B cell (primary cell): ENCODE results near the gene PAX4. TPM values are rescaled to one million over a fixed set of nuclear protein-coding genes. Genes with fewer than 3 reads are reported as not detected.

Source experiments
- ATAC-seq: fragments of 200-7000 bp; cut with Tn5 transposase; one replicate; pipeline ENCODE4 v1.10.0; 2021; ENCODE audit warnings: low read depth, mild to moderate bottlenecking, moderate number of reproducible peaks, moderate library complexity
- CTCF ChIA-PET: fragments of 350-600 bp; sonication (Branson Sonifier 250); formaldehyde crosslinking; loops from one replicate; lab custom pipeline; 2021; ENCODE audit warnings: antibody characterized with exemption, inconsistent platforms; lab: Charles Lee
- POLR2A ChIA-PET: fragments of 350-600 bp; sonication (Branson Sonifier 250); formaldehyde crosslinking; loops from one replicate; lab custom pipeline; 2021; ENCODE audit warnings: antibody characterized with exemption; lab: Charles Lee
- DNase-seq: peaks from one replicate; pipeline ENCODE4 v3.0.0; 2013
- H2AFZ ChIP-seq: 2 replicates; pipeline ENCODE4 v1.6.1; 2012; ENCODE audit warnings: mild to moderate bottlenecking, low read depth, low read length; ENCODE audit not compliant: insufficient read depth, poor library complexity, severe bottlenecking
- H3K27ac ChIP-seq, 2 donors: 1 replicate in 1 of 2; 2 replicates in 1 of 2; pipeline ENCODE4 v1.5.1; 2012 to 2013; ENCODE audit warnings: low read length in 2 of 2, mild to moderate bottlenecking in 2 of 2, moderate library complexity in 1 of 2
- H3K27me3 ChIP-seq, 4 experiments: fragments of 200-600 bp in 1 of 4; sonication (generic) in 1 of 4; replicated peaks in 1 of 4; 1 replicate in 2 of 4; 2 replicates in 2 of 4; pipeline versions ENCODE4 v1.6.1 to v1.7.0; 2013 to 2016; ENCODE audit warnings: low read length in 3 of 4, mild to moderate bottlenecking in 2 of 4, mixed read lengths in 1 of 4, moderate library complexity in 1 of 4; ENCODE audit not compliant: insufficient read depth in 4 of 4, control insufficient read depth in 3 of 4; ENCODE audit errors: control extremely low read depth in 1 of 4
- H3K36me3 ChIP-seq, 2 experiments: replicated peaks in 1 of 2; 1 replicate in 1 of 2; 2 replicates in 1 of 2; pipeline versions ENCODE4 v1.6.1 to v1.7.1; 2013; ENCODE audit warnings: low read length in 1 of 2; ENCODE audit not compliant: insufficient read depth in 2 of 2, control insufficient read depth in 1 of 2; ENCODE audit errors: control extremely low read depth in 1 of 2, extremely low read depth in 1 of 2
- H3K4me1 ChIP-seq, 2 donors: fragments of 200-600 bp in 1 of 2; sonication (generic) in 1 of 2; 1 replicate in 1 of 2; 2 replicates in 1 of 2; pipeline versions ENCODE4 v1.5.1 to v1.6.1; 2013 to 2017; ENCODE audit warnings: low read length in 2 of 2; ENCODE audit not compliant: control insufficient read depth in 2 of 2, insufficient read depth in 2 of 2
- H3K4me2 ChIP-seq: replicated peaks from 2 replicates; pipeline ENCODE3; 2012; ENCODE audit warnings: mild to moderate bottlenecking, low read depth, low read length; ENCODE audit not compliant: poor library complexity, severe bottlenecking
- H3K4me3 ChIP-seq, 5 experiments: fragments of 200-600 bp in 1 of 5; sonication (generic) in 1 of 5; 1 replicate in 3 of 5; 2 replicates in 2 of 5; pipeline versions ENCODE4 v1.5.1 to v1.7.0; 2011 to 2016; ENCODE audit warnings: low read length in 4 of 5, mild to moderate bottlenecking in 4 of 5, low read depth in 2 of 5, control low read depth in 1 of 5, moderate library complexity in 1 of 5; ENCODE audit not compliant: insufficient read depth in 1 of 5; ENCODE audit errors: control extremely low read depth in 1 of 5, extremely low read depth in 1 of 5
- H3K79me2 ChIP-seq: fragments of 200-600 bp; sonication (generic); one replicate; pipeline ENCODE4 v1.6.0; 2016; ENCODE audit warnings: low read length; ENCODE audit not compliant: control insufficient read depth, insufficient read depth
- H3K9ac ChIP-seq: fragments of 200-600 bp; sonication (generic); 2 replicates; pipeline ENCODE4 v1.6.1; 2017; ENCODE audit warnings: mild to moderate bottlenecking, low read length, moderate library complexity
- H3K9me3 ChIP-seq, 3 donors: one replicate each; pipeline versions ENCODE4 v1.6.1 to v1.7.1; 2013; ENCODE audit warnings: low read length in 2 of 3; ENCODE audit not compliant: control insufficient read depth in 2 of 3, insufficient read depth in 1 of 3; ENCODE audit errors: control extremely low read depth in 1 of 3
- H4K20me1 ChIP-seq: 2 replicates; pipeline ENCODE4 v1.6.0; 2012; ENCODE audit warnings: mild to moderate bottlenecking, low read length; ENCODE audit not compliant: insufficient read depth, control insufficient read depth, poor library complexity, severe bottlenecking
- H3K27ac Mint-ChIP-seq: one replicate; pipeline ENCODE4 v1.8.0; 2021; ENCODE audit warnings: mixed read lengths
- H3K27me3 Mint-ChIP-seq: one replicate; pipeline ENCODE4 v1.8.0; 2021; ENCODE audit warnings: mixed read lengths
- H3K4me1 Mint-ChIP-seq: one replicate; pipeline ENCODE4 v1.8.0; 2021; ENCODE audit warnings: mixed read lengths
- H3K4me3 Mint-ChIP-seq: one replicate; pipeline ENCODE4 v1.8.0; 2021; ENCODE audit warnings: mixed read lengths
- H3K9me3 Mint-ChIP-seq: one replicate; pipeline ENCODE4 v1.8.0; 2022; ENCODE audit warnings: mixed read lengths; ENCODE audit not compliant: insufficient read depth
- CTCF ChIP-seq: fragments of 200-600 bp; IDR thresholded peaks from one replicate; pipeline ENCODE4 v1.8.0; 2022; ENCODE audit warnings: antibody characterized with exemption, mild to moderate bottlenecking
- EZH2 ChIP-seq: IDR thresholded peaks from 2 replicates; pipeline ENCODE4 v1.6.1; 2012; ENCODE audit warnings: borderline replicate concordance, low read depth, mild to moderate bottlenecking, moderate library complexity, low read length; ENCODE audit not compliant: insufficient read depth, poor library complexity, severe bottlenecking
- WGBS: methylation state at CpG from one replicate; pipeline ENCODE4 v1.1.5; 2013; ENCODE audit warnings: missing lambda C conversion rate; ENCODE audit not compliant: insufficient coverage; 5-methylcytosine and 5-hydroxymethylcytosine counted together
- intact Hi-C: fragments of 100-400 bp; cut with micrococcal nuclease; formaldehyde crosslinking; loops from one replicate; pipeline ENCODE4 v1.10.0; 2022
- polyA plus RNA-seq: library from polyadenylated mRNA; depleted of rRNA; stranded (reverse); fragments of >200 nt; gene quantifications from 2 replicates; pipeline ENCODE4 v1.2.3, GENCODE V29; 2012
- total RNA-seq, 2 donors: library from RNA; stranded (reverse); fragments of 120-200 nt in 1 of 2; gene quantifications; 1 replicate in 1 of 2; 2 replicates in 1 of 2; pipeline versions ENCODE4 v1.2.3 to v1.2.4, GENCODE V29; 2013 to 2022

The PAX4 gene
- total and polyA plus RNA-seq, 2 donors (not counting 1 experiment from before 2014, with no cell fraction given) = not detected

DNA sequence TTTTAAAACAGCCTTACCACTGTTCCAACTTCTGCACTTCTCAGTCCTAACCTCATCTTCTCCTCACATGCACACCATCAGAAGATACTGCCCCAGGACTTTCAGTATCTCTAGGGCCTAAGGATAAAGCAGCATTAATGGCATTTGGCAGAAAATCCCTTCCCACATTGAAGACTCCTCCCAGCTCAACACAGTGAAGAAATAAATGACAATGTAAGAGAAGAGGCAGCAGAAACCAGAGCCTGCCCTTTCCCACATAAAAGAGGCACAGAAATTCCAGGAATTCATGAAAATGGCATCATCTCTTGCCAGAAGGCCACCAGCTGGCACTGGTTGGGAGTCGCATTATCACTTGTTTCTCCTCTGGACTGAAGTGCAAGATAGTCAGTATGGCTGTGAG lies 36.2 kb downstream of the PAX4 start:
- no peak overlapping the region for H3K9ac ChIP-seq
- WGBS = 100% methylated on average over 1 of the region's 1 CpG
- peaks cover 0 to 40% of the 10 kb centered on the region in 2 experiments for H3K36me3 ChIP-seq
- DNase-seq = no peak
- Mint-ChIP-seq H3K27ac (no peak overlapping the region), H3K4me1 (peaks cover 59% of the 10 kb centered on the region), H3K27me3 (no peaks in the 10 kb centered on the region), H3K4me3 (no peak overlapping the region), H3K9me3 (no peaks in the 10 kb centered on the region)
- no peaks in the 10 kb centered on the region for H3K27me3 ChIP-seq
- ChIA-PET CTCF (no interaction called here), POLR2A (no interaction called here)
- peaks cover 38% of the 10 kb centered on the region for H4K20me1 ChIP-seq
- H3K4me1 ChIP-seq = peaks cover 29 to 34% of the 10 kb centered on the region in 2 donors
- peaks cover 40% of the 10 kb centered on the region for H3K79me2 ChIP-seq
- ATAC-seq = no peak
- intact Hi-C loops = no loop called here
- no peak overlapping the region for H3K27ac ChIP-seq
- TF ChIP-seq EZH2 (no peak), CTCF (no peak)
- no peak overlapping the region for H3K4me3 ChIP-seq
- H3K4me2 ChIP-seq = no peak overlapping the region
- no peak overlapping the region for H2AFZ ChIP-seq
- H3K9me3 ChIP-seq = peaks cover 0 to 2% (median 0%) of the 10 kb centered on the region in 3 donors

GRCh38 chr7:127580612-127581011 lies 37.3 kb downstream of the PAX4 start:
- H3K27me3 Mint-ChIP-seq = no peaks in the 10 kb centered on the region
- H3K4me1 ChIP-seq = peaks cover 23 to 28% of the 10 kb centered on the region in 2 donors
- H4K20me1 ChIP-seq = peaks cover 38% of the 10 kb centered on the region
- DNase-seq (no peak), ATAC-seq (no peak)
- intact Hi-C loops = no loop called here
- no peak overlapping the region for H2AFZ ChIP-seq
- no peaks in the 10 kb centered on the region for H3K27me3 ChIP-seq
- no peak for TF ChIP-seq EZH2
- no peak for TF ChIP-seq CTCF
- peaks cover 0 to 40% of the 10 kb centered on the region in 2 experiments for H3K36me3 ChIP-seq
- POLR2A ChIA-PET = no interaction called here
- H3K9ac ChIP-seq = no peak overlapping the region
- H3K9me3 Mint-ChIP-seq = no peaks in the 10 kb centered on the region
- peaks cover 0 to 1% (median 0%) of the 10 kb centered on the region in 3 donors for H3K9me3 ChIP-seq
- no peak overlapping the region for H3K4me3 ChIP-seq
- no peak overlapping the region for H3K4me2 ChIP-seq
- peaks cover 40% of the 10 kb centered on the region for H3K79me2 ChIP-seq
- no peak overlapping the region for H3K27ac ChIP-seq
- peaks cover 50% of the 10 kb centered on the region for H3K4me1 Mint-ChIP-seq
- H3K4me3 Mint-ChIP-seq = no peak overlapping the region
- CTCF ChIA-PET = no interaction called here
- no peak overlapping the region for H3K27ac Mint-ChIP-seq
